BLaER1 (cell line): ENCODE results near the gene CFAP57.
"Not testable (repeated sequence)": the region's sequence is repeated elsewhere in the genome, so short reads cannot be mapped to it uniquely, and the experiment has no call there.

ENCODE experiments used
- H3K27ac ChIP-seq: shearing (Covaris generic); formaldehyde crosslinking; 2 replicates; pipeline ENCODE4 v1.8.1; 2022
- H3K27me3 ChIP-seq: shearing (Covaris generic); formaldehyde crosslinking; 2 replicates; pipeline ENCODE4 v1.8.1; 2022
- H3K36me3 ChIP-seq: shearing (Covaris generic); formaldehyde crosslinking; 2 replicates; pipeline ENCODE4 v1.8.1; 2022
- H3K4me1 ChIP-seq: shearing (Covaris generic); formaldehyde crosslinking; 2 replicates; pipeline ENCODE4 v1.8.1; 2022
- H3K4me2 ChIP-seq: shearing (Covaris generic); formaldehyde crosslinking; 2 replicates; pipeline ENCODE4 v1.8.1; 2022
- H3K4me3 ChIP-seq: shearing (Covaris generic); formaldehyde crosslinking; 2 replicates; pipeline ENCODE4 v1.8.1; 2022
- H3K9ac ChIP-seq: shearing (Covaris generic); formaldehyde crosslinking; 2 replicates; pipeline ENCODE4 v1.8.1; 2022
- H3K9me3 ChIP-seq: shearing (Covaris generic); formaldehyde crosslinking; 2 replicates; pipeline ENCODE4 v1.8.1; 2022
- H4K20me1 ChIP-seq: shearing (Covaris generic); formaldehyde crosslinking; 2 replicates; pipeline ENCODE4 v1.8.1; 2022
- Cebpa-rat ChIP-seq: shearing (Covaris generic); IDR thresholded peaks from 2 replicates; pipeline ENCODE4 v1.8.1; 2022

CFAP57 gene

DNA sequence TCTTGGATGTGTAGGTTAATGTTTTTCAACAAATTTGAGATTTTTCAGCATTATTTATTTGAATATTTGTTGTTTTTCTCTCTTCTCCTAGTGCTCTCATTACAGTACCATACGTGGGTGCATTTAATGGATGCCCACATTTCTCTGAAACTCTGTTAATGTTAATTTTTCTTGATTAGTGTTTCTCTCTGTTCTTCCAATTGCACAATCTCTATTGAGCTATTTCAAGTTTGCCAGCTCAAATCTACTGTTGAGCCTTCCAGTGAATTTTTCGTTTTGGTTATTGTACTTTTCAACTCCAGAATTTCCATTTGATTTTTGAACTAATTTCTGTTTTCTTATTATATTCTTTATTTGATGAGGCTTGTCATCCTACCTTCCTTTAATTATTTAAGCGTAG lies 31.7 kb downstream of the CFAP57 start:
- H3K9ac ChIP-seq = no peak overlapping the region
- no peaks in the 10 kb centered on the region for H3K27me3 ChIP-seq
- peaks cover 17% of the 10 kb centered on the region for H3K4me1 ChIP-seq
- peaks cover 16% of the 10 kb centered on the region for H3K9me3 ChIP-seq
- no peak overlapping the region for H3K27ac ChIP-seq
- H3K4me3 ChIP-seq = no peak overlapping the region
- no peaks in the 10 kb centered on the region for H4K20me1 ChIP-seq
- TF ChIP-seq Cebpa-rat = no peak
- H3K36me3 ChIP-seq = no peaks in the 10 kb centered on the region
- no peak overlapping the region for H3K4me2 ChIP-seq

DNA sequence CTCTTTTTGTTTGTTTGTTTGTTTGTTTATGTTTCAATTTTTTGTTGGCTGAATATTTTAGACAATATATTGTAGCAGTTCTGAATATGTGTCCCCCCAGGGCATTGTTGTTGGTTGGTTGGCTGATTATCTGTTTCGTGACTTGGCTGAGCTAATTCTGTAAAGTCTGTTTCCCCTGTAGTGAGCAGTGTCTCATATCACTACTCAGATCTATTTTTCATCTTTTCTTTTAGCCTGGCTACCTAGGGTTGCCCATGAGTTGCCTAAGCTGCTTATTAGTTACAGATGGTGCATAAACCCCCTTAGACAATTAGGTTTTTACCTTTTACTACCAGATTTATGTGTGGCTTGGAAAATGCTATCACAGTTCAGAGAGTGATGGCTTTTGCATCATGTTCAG lies 32.3 kb downstream of the CFAP57 start:
- no peak for TF ChIP-seq Cebpa-rat
- Histone ChIP-seq H3K9ac (no peak overlapping the region), H3K27ac (no peak overlapping the region), H3K4me2 (no peak overlapping the region), H3K27me3 (no peaks in the 10 kb centered on the region), H4K20me1 (no peaks in the 10 kb centered on the region), H3K4me1 (peaks cover 17% of the 10 kb centered on the region), H3K36me3 (no peaks in the 10 kb centered on the region), H3K4me3 (no peak overlapping the region), H3K9me3 (peaks cover 16% of the 10 kb centered on the region)

DNA sequence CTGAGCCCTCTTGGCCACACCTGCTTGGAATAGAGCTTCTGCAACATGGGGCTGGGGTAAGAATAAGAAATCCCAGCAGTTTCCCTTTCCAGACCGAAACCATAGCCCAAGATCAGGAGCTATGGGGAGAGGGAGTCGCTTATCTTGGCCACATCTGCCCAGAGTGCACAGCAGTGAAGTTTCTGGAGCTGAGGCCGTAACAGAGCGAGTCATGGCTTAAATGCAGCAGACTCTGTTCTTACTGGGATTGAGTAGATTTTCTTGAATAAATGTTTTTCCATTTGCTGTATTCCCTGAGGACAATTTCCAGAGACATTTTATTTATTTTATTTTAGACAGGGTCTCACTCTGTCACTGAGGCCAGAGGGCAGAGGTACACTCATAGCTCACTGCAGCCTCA lies 33.5 kb downstream of the CFAP57 start:
- Histone ChIP-seq H3K4me2 (no peak overlapping the region), H3K27me3 (no peaks in the 10 kb centered on the region), H3K4me1 (peaks cover 17% of the 10 kb centered on the region), H4K20me1 (no peaks in the 10 kb centered on the region), H3K27ac (no peak overlapping the region), H3K4me3 (no peak overlapping the region), H3K36me3 (no peaks in the 10 kb centered on the region), H3K9me3 (peaks cover 16% of the 10 kb centered on the region), H3K9ac (no peak overlapping the region)
- TF ChIP-seq Cebpa-rat = no peak

DNA sequence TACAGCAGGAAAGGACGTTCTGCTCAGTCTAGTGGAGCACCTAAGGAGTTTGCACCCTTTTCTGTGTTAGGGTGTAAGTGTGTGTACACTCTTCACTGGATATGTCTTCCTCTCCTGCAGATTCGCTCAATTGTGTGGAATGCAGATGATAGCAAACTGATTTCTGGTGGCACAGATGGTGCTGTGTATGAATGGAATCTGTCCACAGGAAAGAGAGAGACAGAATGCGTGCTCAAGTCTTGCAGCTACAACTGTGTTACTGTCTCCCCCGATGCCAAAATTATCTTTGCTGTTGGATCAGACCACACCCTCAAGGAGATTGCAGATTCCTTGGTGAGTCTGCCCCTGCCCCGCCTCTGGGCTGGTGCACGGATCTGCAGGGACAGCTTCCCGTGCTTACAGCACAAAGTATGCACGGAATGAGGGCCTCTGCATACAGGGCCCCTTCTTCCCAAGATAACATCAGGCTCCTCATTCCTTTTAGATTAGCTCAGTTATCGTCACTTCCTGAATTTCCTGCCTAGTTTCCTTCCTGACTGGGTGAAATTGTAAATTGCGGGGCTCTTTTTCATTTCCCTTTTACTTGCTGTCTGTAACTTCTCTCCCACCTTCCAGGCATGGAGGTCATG lies 34.6 kb downstream of the CFAP57 start:
- H3K27ac ChIP-seq = no peak overlapping the region
- peaks cover 17% of the 10 kb centered on the region for H3K4me1 ChIP-seq
- no peaks in the 10 kb centered on the region for H4K20me1 ChIP-seq
- peak overlapping the region; percentile 60 for H3K4me2 ChIP-seq
- H3K27me3 ChIP-seq = no peaks in the 10 kb centered on the region
- no peak for TF ChIP-seq Cebpa-rat
- H3K36me3 ChIP-seq = no peaks in the 10 kb centered on the region
- no peak overlapping the region for H3K4me3 ChIP-seq
- peaks cover 16% of the 10 kb centered on the region for H3K9me3 ChIP-seq
- no peak overlapping the region for H3K9ac ChIP-seq

DNA sequence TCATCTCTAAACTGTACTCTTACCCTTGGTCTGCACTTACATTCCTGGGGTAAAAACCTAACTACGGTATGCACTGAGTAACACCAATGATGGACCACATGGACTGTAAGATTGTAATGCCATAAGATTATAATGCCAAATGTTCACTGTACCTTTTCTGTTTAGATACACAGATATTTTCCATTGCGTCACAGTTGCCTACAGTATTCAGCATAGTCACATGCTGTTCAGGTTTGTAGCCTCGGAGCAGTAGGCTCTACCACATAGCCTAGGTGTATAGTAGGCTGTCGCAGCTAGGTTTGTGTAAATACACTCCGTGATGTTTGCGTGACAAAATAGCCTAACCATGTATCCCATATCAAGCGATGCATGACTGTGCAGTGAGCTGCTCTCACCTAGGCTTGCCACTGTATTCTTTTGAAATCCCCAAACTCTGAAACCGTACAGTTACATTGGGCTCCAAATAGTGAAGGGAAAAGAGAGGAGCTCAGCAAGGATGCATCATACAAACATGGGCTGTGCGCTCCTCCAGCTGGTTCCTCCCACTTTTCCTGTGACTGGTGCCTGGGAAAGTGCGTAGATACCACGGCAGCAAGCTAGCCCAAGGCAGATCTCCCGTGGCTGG lies 35.2 kb downstream of the CFAP57 start:
- H3K27me3 ChIP-seq = no peaks in the 10 kb centered on the region
- no peaks in the 10 kb centered on the region for H4K20me1 ChIP-seq
- no peak for TF ChIP-seq Cebpa-rat
- peaks cover 16% of the 10 kb centered on the region for H3K9me3 ChIP-seq
- no peak overlapping the region for H3K4me3 ChIP-seq
- no peaks in the 10 kb centered on the region for H3K36me3 ChIP-seq
- peaks cover 17% of the 10 kb centered on the region for H3K4me1 ChIP-seq
- peak overlapping the region; percentile 60 for H3K4me2 ChIP-seq
- no peak overlapping the region for H3K9ac ChIP-seq
- H3K27ac ChIP-seq = no peak overlapping the region

DNA sequence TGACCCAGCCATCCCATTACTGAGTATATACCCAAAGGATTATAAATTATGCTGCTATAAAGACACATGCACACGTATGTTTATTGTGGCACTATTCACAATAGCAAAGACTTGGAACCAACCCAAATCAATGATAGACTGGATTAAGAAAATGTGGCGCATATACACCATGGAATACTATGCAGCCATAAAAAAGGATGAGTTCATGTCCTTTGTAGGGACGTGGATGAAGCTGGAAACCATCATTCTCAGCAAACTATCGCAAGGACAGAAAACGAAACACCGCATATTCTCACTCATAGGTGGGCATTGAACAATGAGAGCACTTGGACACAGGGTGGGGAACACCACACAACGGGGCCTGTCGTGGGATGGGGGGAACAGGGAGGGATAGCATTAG lies 36.1 kb downstream of the CFAP57 start:
- H3K4me3 ChIP-seq, H3K4me2 ChIP-seq, H4K20me1 ChIP-seq, H3K27ac ChIP-seq, H3K36me3 ChIP-seq, H3K9ac ChIP-seq, H3K27me3 ChIP-seq: not testable (repeated sequence)
- peaks cover 15% of the 10 kb centered on the region for H3K9me3 ChIP-seq
- peaks cover 17% of the 10 kb centered on the region for H3K4me1 ChIP-seq

DNA sequence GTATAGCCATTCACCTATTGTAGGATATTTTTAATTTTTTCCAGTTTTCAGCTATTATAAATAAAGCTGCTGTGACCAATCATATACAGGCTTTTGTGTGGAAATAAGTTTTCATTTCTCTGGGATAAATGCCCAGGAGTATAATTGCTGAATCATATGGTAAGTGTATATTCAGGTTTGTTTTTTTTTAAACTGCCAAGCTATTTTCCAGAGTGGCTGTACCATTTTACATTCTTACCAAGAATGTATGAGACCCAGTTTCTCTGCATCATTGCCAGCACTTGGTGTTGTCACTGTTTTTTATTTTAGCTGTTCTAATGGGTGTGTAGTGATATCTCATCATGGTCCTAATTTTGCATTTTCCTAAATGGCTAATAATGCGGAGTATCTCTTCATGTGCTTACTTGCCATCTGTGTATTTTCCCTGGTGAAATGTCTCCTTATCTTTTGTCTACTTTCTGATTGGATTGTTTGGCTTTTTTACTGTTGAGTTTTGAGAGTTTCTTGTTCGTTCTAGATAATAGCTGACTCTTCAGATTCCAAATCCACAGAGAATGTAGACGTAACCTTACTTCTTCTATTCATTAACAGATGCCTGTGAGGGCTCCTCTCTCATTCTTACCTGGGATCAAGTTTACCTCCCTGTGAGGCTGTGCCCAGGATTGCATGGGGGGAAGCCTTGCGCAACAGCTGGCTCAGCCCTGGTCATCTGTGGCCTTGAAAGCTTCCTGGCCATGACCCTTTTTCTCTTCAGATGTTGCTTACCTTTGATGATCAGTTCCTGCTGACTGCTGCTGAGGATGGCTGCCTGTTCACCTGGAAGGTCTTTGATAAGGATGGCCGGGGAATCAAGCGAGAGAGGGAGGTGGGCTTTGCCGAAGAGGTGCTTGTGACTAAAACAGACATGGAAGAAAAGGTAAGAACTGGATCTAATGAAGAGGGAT lies 42.6 kb downstream of the CFAP57 start:
- H3K27me3 ChIP-seq = no peaks in the 10 kb centered on the region
- no peak overlapping the region for H3K4me3 ChIP-seq
- no peak overlapping the region for H3K9ac ChIP-seq

DNA sequence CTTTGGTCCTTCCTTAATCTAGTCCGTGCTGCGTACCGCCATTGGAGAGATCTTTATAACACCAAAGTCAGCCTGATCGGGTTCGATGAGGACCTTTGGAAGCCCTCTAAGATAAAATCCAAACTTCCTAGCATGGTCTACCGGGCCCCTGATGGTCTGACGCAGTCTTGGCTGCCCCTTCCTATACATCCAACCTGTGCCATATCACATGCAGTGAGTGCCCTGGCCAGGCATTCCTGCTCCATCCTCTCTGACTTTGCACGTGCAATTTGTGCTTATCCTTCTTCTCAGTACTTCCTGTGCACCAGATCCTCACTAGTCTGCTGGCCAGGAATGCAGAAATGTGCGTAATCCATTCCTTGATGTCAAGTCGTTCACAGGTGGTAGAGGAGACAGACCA lies 45.6 kb downstream of the CFAP57 start:
- Histone ChIP-seq H3K4me1 (no peaks in the 10 kb centered on the region), H3K27ac (no peak overlapping the region), H3K36me3 (no peaks in the 10 kb centered on the region), H3K4me2 (no peak overlapping the region), H3K27me3 (no peaks in the 10 kb centered on the region), H3K4me3 (no peak overlapping the region), H3K9me3 (no peaks in the 10 kb centered on the region), H4K20me1 (no peaks in the 10 kb centered on the region), H3K9ac (no peak overlapping the region)
- TF ChIP-seq Cebpa-rat = no peak

More for the DNA sequence above, 42.6 kb downstream of the CFAP57 start:
- Histone ChIP-seq H4K20me1 (no peaks in the 10 kb centered on the region), H3K4me1 (no peaks in the 10 kb centered on the region), H3K4me2 (no peak overlapping the region), H3K9me3 (no peaks in the 10 kb centered on the region), H3K27ac (no peak overlapping the region), H3K36me3 (no peaks in the 10 kb centered on the region)
- no peak for TF ChIP-seq Cebpa-rat

DNA sequence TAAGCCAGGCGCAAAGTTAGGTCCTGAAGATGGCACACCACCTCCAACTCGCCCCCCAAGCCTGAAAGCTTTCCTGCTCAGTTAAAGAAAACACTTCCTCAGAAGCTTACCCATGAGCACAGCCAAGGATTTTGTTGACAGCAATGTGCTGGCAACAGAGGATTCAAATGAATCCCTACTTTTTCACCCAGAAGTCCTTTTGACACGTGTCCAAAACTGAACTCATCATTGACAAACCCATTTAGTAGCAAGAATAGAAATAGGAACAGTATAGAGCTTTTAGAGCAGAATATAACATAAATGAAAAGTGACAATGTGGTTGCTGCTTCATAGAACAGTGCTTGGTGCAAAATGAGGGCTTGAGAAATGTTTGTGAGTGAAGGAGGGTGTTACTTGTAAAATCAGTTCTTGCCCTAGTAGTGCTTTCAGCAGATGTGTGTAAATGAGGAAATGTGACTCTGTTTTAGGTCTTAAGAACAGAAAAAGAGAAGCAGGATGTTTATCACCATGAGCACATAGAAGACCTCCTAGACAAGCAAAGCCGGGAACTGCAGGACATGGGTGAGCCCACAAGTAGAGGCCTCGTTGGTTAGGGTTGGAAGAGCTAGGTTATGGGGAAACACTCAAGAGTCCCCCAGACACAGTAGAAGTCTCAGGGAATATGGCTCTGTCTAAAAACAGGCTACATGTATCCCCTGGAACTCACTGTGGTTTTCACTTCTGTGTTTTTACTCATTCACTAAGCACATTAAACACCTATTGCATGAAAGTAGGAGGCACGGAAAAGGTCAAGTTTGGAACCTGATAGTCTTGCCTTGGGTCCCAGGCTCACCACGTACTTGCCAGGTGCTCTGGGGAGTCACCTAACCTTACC lies 49.0 kb downstream of the CFAP57 start:
- Histone ChIP-seq H3K27me3 (no peaks in the 10 kb centered on the region), H3K27ac (no peak overlapping the region), H3K9ac (no peak overlapping the region), H3K4me2 (no peak overlapping the region), H4K20me1 (no peaks in the 10 kb centered on the region), H3K9me3 (no peaks in the 10 kb centered on the region), H3K4me3 (no peak overlapping the region), H3K36me3 (no peaks in the 10 kb centered on the region), H3K4me1 (no peaks in the 10 kb centered on the region)
- no peak for TF ChIP-seq Cebpa-rat
